ENCODE data around the gene TSEN15. TPM values are rescaled to one million over a fixed set of nuclear protein-coding genes. Genes with fewer than 3 reads are reported as not detected.
"Not testable (repeated sequence)": the region's sequence is repeated elsewhere in the genome, so short reads cannot be mapped to it uniquely, and the experiment has no call there.

Gene TSEN15
- total RNA-seq, 1 experiment from 2014 or later: 54.3 TPM

- DNase-seq (ENCODE audit: low read depth): no peak
Measured at GRCh38 chr1:184031409-184032107, 20.0 kb upstream of the TSEN15 start.

- DNase-seq (ENCODE audit: low read depth): no peak
Measured at GRCh38 chr1:184032306-184032929, 19.1 kb upstream of the TSEN15 start.

DNA sequence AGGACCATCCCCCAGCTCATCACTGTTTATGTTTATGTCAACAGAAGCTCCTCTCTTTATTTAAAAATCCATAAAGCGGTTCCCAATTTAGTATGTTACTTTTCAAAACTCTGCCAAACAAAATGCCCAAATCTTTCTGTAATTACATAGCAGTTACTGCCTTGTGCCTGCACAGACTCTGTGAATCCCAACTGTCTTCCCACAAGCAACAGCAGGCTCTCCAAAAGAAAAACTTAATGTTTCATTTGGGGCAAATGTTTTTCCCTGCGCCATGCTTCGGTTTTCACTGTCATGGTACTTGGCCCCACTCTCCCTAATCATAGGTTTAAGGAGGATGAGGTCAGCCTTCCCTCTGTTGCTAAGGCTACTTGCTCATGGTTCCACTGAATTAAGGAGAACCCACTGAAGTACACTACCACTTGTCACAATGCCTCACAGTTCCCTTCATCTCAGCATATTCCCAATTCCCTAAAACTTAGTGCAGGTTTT, 18.6 kb upstream of the TSEN15 start:
- DNase-seq (ENCODE audit: low read depth): no peak

GRCh38 chr1:184033711-184034167, 17.8 kb upstream of the TSEN15 start:
- peak; percentile 57 for DNase-seq (ENCODE audit: low read depth)

DNA sequence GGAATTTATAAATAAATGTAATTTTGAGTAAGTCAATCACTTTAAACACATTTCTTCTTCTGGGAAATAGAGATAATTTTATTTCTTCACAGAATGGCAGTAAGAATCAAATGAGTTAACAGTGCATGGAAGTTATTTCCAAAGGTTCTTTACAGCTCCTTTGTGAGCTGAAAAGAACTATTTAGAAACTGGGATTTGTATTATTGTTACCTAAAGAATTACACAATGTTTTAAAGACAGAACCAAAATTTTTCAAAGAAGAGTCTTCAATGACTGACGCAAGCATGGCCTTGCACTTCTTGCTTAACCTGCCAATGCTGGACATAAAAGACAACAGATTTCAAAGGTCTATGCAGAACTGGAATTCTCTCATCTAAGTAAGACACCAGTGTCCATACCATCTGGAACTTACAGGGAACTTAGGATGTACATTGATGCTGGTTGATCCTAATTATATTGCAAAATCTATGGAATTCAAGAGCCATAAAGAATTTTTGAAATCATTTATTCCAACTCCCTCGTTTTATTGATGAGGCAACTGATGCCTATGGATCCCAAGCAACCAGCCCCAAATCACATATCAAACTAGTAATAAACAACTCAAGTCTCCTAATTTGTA, 16.7 kb upstream of the TSEN15 start:
- no peak for DNase-seq (ENCODE audit: low read depth)

DNA sequence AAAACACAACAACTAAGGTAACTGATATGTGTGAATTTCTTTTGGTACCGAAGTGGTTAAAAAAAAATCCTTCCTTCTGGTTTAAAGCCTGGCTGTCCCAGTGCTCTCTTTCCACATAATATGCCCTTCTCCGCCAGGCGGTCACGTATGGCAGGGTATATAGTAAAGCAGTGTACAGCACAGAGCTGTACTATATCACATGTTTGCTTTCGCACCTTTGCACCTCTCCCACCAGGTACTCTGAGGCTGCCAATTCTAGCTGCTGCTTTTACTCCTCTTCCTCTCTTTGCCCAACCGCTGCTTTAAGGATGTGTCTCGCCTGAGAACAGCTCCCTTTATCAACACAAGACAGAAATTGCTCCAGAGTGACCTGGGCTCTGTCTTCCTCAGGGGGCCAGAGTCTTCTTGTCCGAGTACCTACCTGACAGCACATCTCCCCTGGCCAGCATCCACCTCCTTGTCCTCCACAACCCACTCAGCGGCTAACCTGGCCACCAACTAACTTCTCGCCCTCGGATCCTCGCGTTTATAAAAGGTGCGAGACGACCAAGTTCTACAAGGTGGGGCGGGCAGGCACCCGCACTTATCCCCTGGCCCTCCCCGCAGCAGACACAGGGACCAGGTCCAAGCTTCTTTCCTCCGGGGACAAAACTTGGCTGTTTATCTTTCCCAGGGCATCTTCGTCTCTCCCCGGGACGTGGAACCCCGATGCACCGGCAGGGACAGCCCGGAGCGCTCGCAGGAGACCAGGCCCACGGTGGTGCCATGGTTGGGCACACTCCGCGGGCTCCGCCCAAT, 15.6 kb upstream of the TSEN15 start:
- no peak for DNase-seq (ENCODE audit: low read depth)

DNA sequence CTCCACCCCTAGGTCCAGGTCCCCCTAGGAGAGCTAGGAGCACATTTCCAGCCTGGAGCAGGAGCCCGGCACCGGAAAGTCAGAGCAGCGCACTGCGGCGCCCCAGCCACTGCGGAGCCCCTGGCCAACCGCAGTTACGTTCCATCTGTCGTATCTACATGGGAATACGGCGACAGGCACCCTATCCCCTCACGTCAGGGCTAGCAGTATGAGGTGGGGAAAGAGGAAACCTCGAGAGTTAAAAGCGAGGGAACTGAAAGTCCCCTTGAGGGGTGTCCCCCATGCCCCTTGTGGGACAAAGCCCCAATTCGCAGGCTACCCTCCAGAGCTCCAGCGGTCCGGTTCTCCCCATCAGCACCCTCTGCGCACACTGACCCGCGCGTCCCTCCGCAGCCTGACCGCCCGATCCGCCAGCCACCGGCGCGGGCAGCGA, 15.0 kb upstream of the TSEN15 start:
- DNase-seq (ENCODE audit: low read depth): no peak

DNA sequence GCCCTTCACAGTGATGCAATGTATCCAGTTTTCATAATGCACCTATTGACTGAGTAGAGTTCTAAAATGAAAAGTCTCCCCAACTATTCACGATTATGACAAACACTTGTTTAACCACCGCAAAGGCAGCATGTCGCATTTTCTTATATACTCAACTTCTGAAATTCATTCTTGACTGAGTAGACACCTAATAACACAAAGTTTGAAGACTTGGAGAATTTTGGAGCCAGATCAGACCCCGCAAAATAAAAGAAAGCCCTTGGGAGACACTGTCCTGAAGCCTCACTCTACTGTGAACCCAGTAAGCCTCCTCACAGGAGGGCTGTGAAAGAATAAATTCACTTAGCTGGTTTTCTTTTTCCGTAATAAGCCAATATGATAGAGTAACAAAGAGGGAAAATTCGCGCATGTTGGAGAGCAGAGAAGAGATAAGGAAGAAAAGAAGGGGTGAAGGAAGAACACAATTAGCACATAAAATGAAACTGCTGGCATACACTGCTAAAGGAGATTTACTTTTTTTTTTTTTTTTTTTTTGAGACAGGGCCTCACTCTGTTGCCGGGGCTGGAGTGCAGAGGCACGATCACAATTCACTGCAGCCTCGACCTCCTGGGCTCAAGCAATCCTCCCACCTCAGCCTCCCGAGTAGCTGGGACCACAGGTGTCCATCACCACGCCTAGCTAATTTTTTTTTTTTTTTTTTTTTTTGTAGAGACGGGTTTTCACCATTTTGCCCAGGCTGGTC, 13.5 kb upstream of the TSEN15 start:
- DNase-seq (ENCODE audit: low read depth): no peak

- DNase-seq (ENCODE audit: low read depth): no peak
Measured at GRCh38 chr1:184039126-184039525, 12.4 kb upstream of the TSEN15 start.

GRCh38 chr1:184041731-184042130, 9.8 kb upstream of the TSEN15 start:
- DNase-seq (ENCODE audit: low read depth): no peak

- not testable (repeated sequence) for DNase-seq (ENCODE audit: low read depth)
Measured at GRCh38 chr1:184043315-184043714, 8.2 kb upstream of the TSEN15 start.

DNA sequence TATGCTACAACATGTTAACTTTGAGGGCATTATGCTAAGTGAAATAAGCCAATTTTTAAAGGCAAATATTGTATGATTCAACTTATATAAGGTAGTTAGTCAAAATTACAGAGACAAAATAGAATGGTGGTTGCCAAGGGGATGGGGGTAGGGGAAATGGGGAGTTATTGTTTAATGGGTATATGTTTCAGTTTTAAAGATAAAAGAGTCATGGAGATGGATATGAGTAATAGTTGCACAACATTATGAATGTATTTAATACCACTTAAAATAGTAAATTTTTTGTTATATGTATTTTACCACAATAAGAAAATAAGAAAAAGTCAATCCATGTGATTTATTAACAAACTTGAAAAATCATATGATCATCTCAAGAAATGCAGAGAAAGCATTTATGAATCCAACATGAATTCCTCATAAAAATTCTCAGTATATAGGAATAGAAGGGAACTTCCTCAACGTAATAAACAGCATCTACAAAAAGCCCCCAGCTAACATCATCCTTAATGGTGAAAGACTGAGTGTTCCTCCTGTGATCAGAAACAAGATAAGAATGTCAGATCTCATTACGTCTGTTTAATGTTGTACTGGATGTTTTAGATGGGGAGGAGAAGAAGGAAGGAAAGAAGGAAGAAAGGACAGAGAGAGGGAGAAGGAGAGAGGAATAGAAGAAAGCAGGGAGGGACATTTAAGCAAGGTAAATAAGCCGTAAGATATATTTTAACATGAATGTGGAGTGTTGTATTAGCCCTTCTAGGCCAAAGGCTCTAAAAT, 6.7 kb upstream of the TSEN15 start:
- DNase-seq (ENCODE audit: low read depth): no peak

DNA sequence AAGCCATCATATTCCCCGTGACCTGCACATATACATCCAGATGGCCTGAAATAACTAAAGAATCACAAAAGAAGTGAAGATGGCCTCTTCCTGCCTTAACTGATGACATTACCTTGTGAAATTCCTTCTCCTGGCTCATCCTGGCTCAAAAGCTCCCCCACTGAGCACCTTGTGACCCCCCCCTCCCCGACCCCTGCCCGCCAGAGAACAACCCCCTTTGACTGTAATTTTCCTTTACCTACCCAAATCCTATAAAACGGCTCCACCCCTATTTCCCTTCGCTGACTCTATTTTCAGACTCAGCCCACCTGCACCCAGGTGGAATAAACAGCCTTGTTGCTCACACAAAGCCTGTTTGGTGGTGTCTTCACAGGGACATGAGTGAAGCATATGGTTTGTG, 4.0 kb upstream of the TSEN15 start:
- DNase-seq (ENCODE audit: low read depth): not testable (repeated sequence)

DNA sequence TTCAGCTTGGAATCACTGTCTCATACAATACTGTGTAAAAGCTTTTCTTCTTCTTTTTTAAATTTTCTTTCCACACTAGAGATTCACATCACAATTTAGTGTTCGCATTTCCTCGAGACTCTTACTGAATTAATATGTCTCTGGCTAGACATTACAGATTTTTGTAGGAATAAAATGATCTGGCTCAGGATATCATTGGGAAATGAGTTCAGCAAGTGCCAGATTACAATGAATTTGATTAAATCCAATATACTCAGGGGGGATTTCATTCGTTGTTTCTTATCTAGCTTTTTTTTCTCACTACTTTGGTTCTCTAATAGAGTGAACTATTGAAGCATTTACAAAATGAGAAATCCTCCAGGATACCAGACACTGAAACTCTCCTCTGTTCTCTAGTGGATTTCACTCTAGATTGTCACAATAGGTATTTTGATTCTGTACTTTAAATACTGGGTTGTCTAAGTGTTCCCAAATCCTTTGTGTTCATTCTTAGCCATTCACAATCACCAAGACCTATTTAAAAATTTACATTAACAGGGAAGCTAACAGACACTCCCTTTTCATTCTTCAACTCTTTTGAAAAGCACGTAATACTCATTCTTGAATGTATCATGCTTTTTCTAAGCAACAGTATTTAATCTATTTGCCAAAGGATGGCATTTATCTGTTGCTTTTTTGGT, 2.8 kb upstream of the TSEN15 start:
- DNase-seq (ENCODE audit: low read depth): no peak

DNA sequence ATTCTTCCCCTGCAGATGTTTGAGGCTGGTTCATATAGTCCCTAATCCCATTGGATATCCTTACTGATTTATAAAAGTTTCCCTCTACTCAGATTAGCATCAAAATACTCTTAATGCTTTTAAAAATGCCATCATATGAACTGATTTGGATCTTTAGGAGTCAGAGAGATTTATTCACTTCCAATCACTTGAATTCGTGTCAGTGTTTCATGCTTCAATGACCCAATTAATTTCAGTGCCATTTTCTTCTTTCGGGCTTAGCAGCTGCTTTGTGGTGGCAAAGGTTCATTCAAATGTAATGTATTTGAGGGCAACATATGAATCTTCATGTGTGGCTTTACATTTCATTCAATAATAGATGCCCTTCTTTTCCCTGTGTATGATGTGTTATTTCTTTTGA, 2.2 kb upstream of the TSEN15 start:
- no peak for DNase-seq (ENCODE audit: low read depth)

- DNase-seq (ENCODE audit: low read depth): no peak
Measured at GRCh38 chr1:184049836-184050468, 1.6 kb upstream of the TSEN15 start.

GRCh38 chr1:184050636-184051035, 894 bp upstream of the TSEN15 start:
- no peak for DNase-seq (ENCODE audit: low read depth)

GRCh38 chr1:184051138-184051484, 419 bp upstream of the TSEN15 start:
- DNase-seq (ENCODE audit: low read depth): no peak

DNA sequence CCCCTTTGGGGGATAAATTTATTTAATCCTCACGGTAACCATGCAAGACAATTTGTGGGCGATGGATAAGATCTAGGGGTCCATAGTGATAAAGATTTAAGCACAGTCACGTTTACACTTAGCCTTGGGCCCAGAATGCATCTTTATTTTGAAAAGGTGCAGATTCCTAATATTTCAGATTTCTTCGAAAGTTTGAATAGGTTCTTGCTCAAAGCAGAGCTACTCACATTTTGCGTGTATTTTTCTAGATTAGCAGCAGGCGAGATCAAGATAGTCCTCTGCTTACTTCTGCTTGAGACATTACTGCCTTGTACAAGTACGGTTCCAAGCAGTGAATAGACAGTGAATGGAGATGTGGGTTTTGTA, 647 bp downstream of the TSEN15 start:
- DNase-seq (ENCODE audit: low read depth): no peak

GRCh38 chr1:184052750-184053149, 1.2 kb downstream of the TSEN15 start:
- no peak for DNase-seq (ENCODE audit: low read depth)

All from RPMI7951 (cell line).